Gastrocnemius medialis (tissue), 4 donors: ENCODE data around the gene QPCT.

Experiments
- CTCF ChIP-seq, 5 experiments: fragments of 450-650 bp in 3 of 5; fragments of 200-600 bp in 2 of 5; sonication (generic) in 2 of 5; IDR thresholded peaks in 4 of 5; conservative IDR thresholded peaks in 1 of 5; 1 replicate in 4 of 5; 2 replicates in 1 of 5; pipeline ENCODE4 v1.5.1; 2016 to 2019; ENCODE audit warnings: antibody characterized with exemption in 5 of 5, mild to moderate bottlenecking in 3 of 5, moderate library complexity in 3 of 5
- POLR2A ChIP-seq, 2 donors: fragments of 450-650 bp; IDR thresholded peaks; one replicate each; pipeline ENCODE4 v1.6.1; 2017; ENCODE audit warnings: antibody characterized with exemption in 2 of 2, mild to moderate bottlenecking in 2 of 2, moderate library complexity in 2 of 2

- TF ChIP-seq CTCF (IDR thresholded peaks at IDR 0.05 in 4 of 5, conservative IDR thresholded peaks at IDR 0.05 in 1 of 5) (peak in 2 of 5 experiments; percentile 20 to 31), POLR2A (IDR thresholded peaks at IDR 0.05) (no peak)
Observed at GRCh38 chr2:37343537-37344434, 644 bp upstream of the QPCT start.
